ENCODE data around the gene EPC2.

DNA sequence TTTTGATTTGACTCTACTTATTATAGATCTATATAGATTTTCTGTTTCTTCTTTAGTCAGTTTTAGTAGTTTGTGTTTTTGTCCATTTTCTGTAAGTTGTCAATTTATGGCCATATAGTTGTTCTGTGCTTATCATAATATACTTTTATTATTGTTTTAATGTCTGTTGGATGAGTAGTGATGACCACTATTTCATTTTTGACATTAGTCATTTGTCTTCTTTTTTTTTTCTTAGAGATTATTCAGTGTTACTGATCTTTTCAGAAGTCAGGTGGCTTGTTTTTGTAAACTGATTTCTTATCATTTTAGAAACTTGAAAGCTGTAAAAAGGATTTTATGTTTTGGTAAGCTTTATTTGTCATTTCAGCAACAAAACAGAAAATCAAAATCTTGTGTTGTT, 57.3 kb downstream of the EPC2 start:
- no peak for TF ChIP-seq CTCF (IDR thresholded peaks at IDR 0.05)
- TF ChIP-seq EZH2 (IDR thresholded peaks at IDR 0.05; ENCODE audit: borderline replicate concordance, insufficient read depth, low read depth, low read length, poor library complexity, severe bottlenecking): no peak
